ENCODE data around the gene GATAD2A.

GATAD2A gene

GRCh38 chr19:19460258-19460731 lies 54.8 kb downstream of the GATAD2A start:
- Histone ChIP-seq H3K9me3 (no peaks in the 10 kb centered on the region), H3K4me3 (ENCODE audit: low read depth in 1 of 2, low read length in 1 of 2) (peak overlapping the region; percentile 57 to 63), H3K4me1 (ENCODE audit: control insufficient read depth in 1 of 2, insufficient read depth in 1 of 2, low read depth in 1 of 2, low read length in 1 of 2) (peaks cover 91 to 94% of the 10 kb centered on the region in 2 experiments), H3K27me3 (no peaks in the 10 kb centered on the region), H3K27ac (peak overlapping the region; percentile 99), H3K36me3 (peaks cover 7% of the 10 kb centered on the region)
- no peak for TF ChIP-seq CTCF (IDR thresholded peaks at IDR 0.05)

- TF ChIP-seq CTCF (IDR thresholded peaks at IDR 0.05): no peak
- no peaks in the 10 kb centered on the region for H3K9me3 ChIP-seq
- H3K4me1 ChIP-seq (ENCODE audit: control insufficient read depth in 1 of 2, insufficient read depth in 1 of 2, low read depth in 1 of 2, low read length in 1 of 2): peaks cover 87 to 90% of the 10 kb centered on the region in 2 experiments
- H3K36me3 ChIP-seq: peaks cover 12% of the 10 kb centered on the region
- no peaks in the 10 kb centered on the region for H3K27me3 ChIP-seq
- H3K4me3 ChIP-seq (ENCODE audit: low read depth in 1 of 2, low read length in 1 of 2): peak overlapping the region; percentile 57 to 63
- peak overlapping the region; percentile 99 for H3K27ac ChIP-seq
These were observed 55.3 kb downstream of the GATAD2A start for GRCh38 chr19:19460761-19461265.

- peaks cover 17% of the 10 kb centered on the region for H3K36me3 ChIP-seq
- H3K9me3 ChIP-seq: no peaks in the 10 kb centered on the region
- peak overlapping the region; percentile 57 to 63 for H3K4me3 ChIP-seq (ENCODE audit: low read depth in 1 of 2, low read length in 1 of 2)
- H3K4me1 ChIP-seq (ENCODE audit: control insufficient read depth in 1 of 2, insufficient read depth in 1 of 2, low read depth in 1 of 2, low read length in 1 of 2): peaks cover 83 to 87% of the 10 kb centered on the region in 2 experiments
- no peak for TF ChIP-seq CTCF (IDR thresholded peaks at IDR 0.05)
- H3K27me3 ChIP-seq: no peaks in the 10 kb centered on the region
- peak overlapping the region; percentile 99 for H3K27ac ChIP-seq
These were observed 55.8 kb downstream of the GATAD2A start for GRCh38 chr19:19461306-19461670.

- peaks cover 19% of the 10 kb centered on the region for H3K36me3 ChIP-seq
- H3K9me3 ChIP-seq: no peaks in the 10 kb centered on the region
- peak; percentile 6 for TF ChIP-seq CTCF (IDR thresholded peaks at IDR 0.05)
- peak overlapping the region; percentile 99 for H3K27ac ChIP-seq
- H3K4me1 ChIP-seq (ENCODE audit: control insufficient read depth in 1 of 2, insufficient read depth in 1 of 2, low read depth in 1 of 2, low read length in 1 of 2): peaks cover 76 to 80% of the 10 kb centered on the region in 2 experiments
- H3K27me3 ChIP-seq: no peaks in the 10 kb centered on the region
- peak overlapping the region; percentile 57 to 63 for H3K4me3 ChIP-seq (ENCODE audit: low read depth in 1 of 2, low read length in 1 of 2)
These were observed 56.5 kb downstream of the GATAD2A start for GRCh38 chr19:19461671-19462622.

GRCh38 chr19:19463348-19464117 lies 58.1 kb downstream of the GATAD2A start:
- TF ChIP-seq CTCF (IDR thresholded peaks at IDR 0.05): no peak
- Histone ChIP-seq H3K27ac (peak overlapping the region; percentile 99), H3K4me1 (ENCODE audit: control insufficient read depth in 1 of 2, insufficient read depth in 1 of 2, low read depth in 1 of 2, low read length in 1 of 2) (peaks cover 60 to 64% of the 10 kb centered on the region in 2 experiments), H3K27me3 (no peaks in the 10 kb centered on the region), H3K4me3 (ENCODE audit: low read depth in 1 of 2, low read length in 1 of 2) (peak overlapping the region; percentile 57 to 63), H3K9me3 (no peaks in the 10 kb centered on the region), H3K36me3 (peaks cover 19% of the 10 kb centered on the region)

Measured in neutrophil (primary cell).